AG04449 (cell line): ENCODE results near the gene UNC79.
A peak's percentile ranks its signal among the peaks of the same experiment; 100 is the strongest.

Experiments used
- CTCF ChIA-PET: fragments of 350-600 bp; formaldehyde crosslinking; extraction: SDS; loops from one replicate; lab custom pipeline; 2021; ENCODE audit warnings: antibody characterized with exemption; lab: Yijun Ruan, JAX
- POLR2A ChIA-PET: fragments of 400-600, 350-600 bp; formaldehyde crosslinking; extraction: SDS; loops from one replicate; lab custom pipeline; 2020; ENCODE audit warnings: antibody characterized with exemption, inconsistent platforms; lab: Yijun Ruan, JAX
- DNase-seq: peaks from one replicate; pipeline ENCODE4 v3.0.0-alpha.2; 2010; ENCODE audit warnings: low read depth, low spot score
- H3K4me3 ChIP-seq: 2 replicates; pipeline ENCODE4 v1.5.1; 2011; ENCODE audit warnings: low read depth, mild to moderate bottlenecking, control low read depth, low read length
- CTCF ChIP-seq: IDR thresholded peaks from one replicate; pipeline ENCODE4 v1.5.1; 2011; ENCODE audit warnings: mild to moderate bottlenecking, moderate library complexity, low read length, control low read depth, inconsistent platforms; ENCODE audit not compliant: insufficient read depth; ENCODE audit errors: missing control alignments

Gene UNC79

GRCh38 chr14:93734086-93734822 lies 303.5 kb downstream of the UNC79 start:
- TF ChIP-seq CTCF = no peak
- H3K4me3 ChIP-seq = no peak overlapping the region
- POLR2A ChIA-PET = no interaction called here
- CTCF ChIA-PET = no interaction called here
- DNase-seq = no peak

- POLR2A ChIA-PET = no interaction called here
- H3K4me3 ChIP-seq = no peak overlapping the region
- no peak for TF ChIP-seq CTCF
- CTCF ChIA-PET = no interaction called here
- no peak for DNase-seq
These were observed 304.5 kb downstream of the UNC79 start for GRCh38 chr14:93735206-93735605.

- peak; percentile 21 for TF ChIP-seq CTCF
These were observed 305.8 kb downstream of the UNC79 start for GRCh38 chr14:93736378-93737014.

GRCh38 chr14:93737634-93738033 lies 306.9 kb downstream of the UNC79 start:
- TF ChIP-seq CTCF = no peak
- DNase-seq = no peak
- CTCF ChIA-PET = no interaction called here
- POLR2A ChIA-PET = no interaction called here
- no peak overlapping the region for H3K4me3 ChIP-seq

More at GRCh38 chr14:93736378-93737014, 305.8 kb downstream of the UNC79 start:
- DNase-seq = no peak
- POLR2A ChIA-PET = no interaction called here
- no peak overlapping the region for H3K4me3 ChIP-seq
- CTCF ChIA-PET = no interaction called here

GRCh38 chr14:93741556-93742230 lies 311.0 kb downstream of the UNC79 start:
- POLR2A ChIA-PET = no interaction called here
- TF ChIP-seq CTCF = no peak
- H3K4me3 ChIP-seq = no peak overlapping the region
- no peak for DNase-seq
- CTCF ChIA-PET = no interaction called here

- no peak for TF ChIP-seq CTCF
- ChIA-PET CTCF (no interaction called here), POLR2A (no interaction called here)
- H3K4me3 ChIP-seq = no peak overlapping the region
- DNase-seq = no peak
These were observed 312.0 kb downstream of the UNC79 start for GRCh38 chr14:93742761-93743160.
